MM.1S (cell line): ENCODE measurements around the gene OGG1.

Experiments used
- DNase-seq: peaks from one replicate; pipeline ENCODE4 v3.0.0-alpha.2; 2015
- H2AFZ ChIP-seq: fragments of 300-600 bp; sonication (generic); 2 replicates; pipeline ENCODE4 v1.6.0; 2016; ENCODE audit warnings: antibody characterized with exemption, low read length
- H3F3A ChIP-seq: fragments of 300-600 bp; sonication (generic); 2 replicates; pipeline ENCODE4 v1.6.1; 2016; ENCODE audit warnings: mild to moderate bottlenecking, antibody characterized with exemption, low read length, moderate library complexity, mixed read lengths; ENCODE audit not compliant: insufficient read depth
- H3K27ac ChIP-seq: fragments of 300-600 bp; sonication (generic); 2 replicates; pipeline ENCODE4 v1.5.1; 2016; ENCODE audit warnings: mild to moderate bottlenecking, low read length
- H3K27me3 ChIP-seq: fragments of 300-600 bp; sonication (generic); replicated peaks from 2 replicates; pipeline ENCODE4 v1.6.0; 2016; ENCODE audit warnings: low read length; ENCODE audit not compliant: insufficient read depth
- H3K36me3 ChIP-seq: fragments of 300-600 bp; sonication (generic); replicated peaks from 2 replicates; pipeline ENCODE4 v1.6.1; 2016; ENCODE audit warnings: mild to moderate bottlenecking, low read length, mixed read lengths; ENCODE audit not compliant: insufficient read depth
- H3K4me1 ChIP-seq: fragments of 300-600 bp; sonication (generic); 2 replicates; pipeline ENCODE4 v1.6.1; 2016; ENCODE audit warnings: low read length, mixed read lengths
- H3K4me2 ChIP-seq: fragments of 300-600 bp; sonication (generic); 2 replicates; pipeline ENCODE4 v1.6.0; 2016; ENCODE audit warnings: low read depth, low read length
- H3K4me3 ChIP-seq: fragments of 300-600 bp; sonication (generic); 2 replicates; pipeline ENCODE4 v1.5.1; 2016; ENCODE audit warnings: low read length, mixed read lengths
- H3K79me2 ChIP-seq: fragments of 300-600 bp; sonication (generic); 2 replicates; pipeline ENCODE4 v1.6.1; 2016; ENCODE audit warnings: mixed run types, low read length, mixed read lengths
- H3K9ac ChIP-seq: fragments of 300-600 bp; sonication (generic); 2 replicates; pipeline ENCODE4 v1.6.1; 2016; ENCODE audit warnings: low read length, mixed read lengths
- H3K9me2 ChIP-seq: fragments of 300-600 bp; sonication (generic); replicated peaks from 2 replicates; pipeline ENCODE4 v1.6.1; 2016; ENCODE audit warnings: mild to moderate bottlenecking, low read length, mixed read lengths; ENCODE audit not compliant: insufficient read depth
- H3K9me3 ChIP-seq: fragments of 300-600 bp; sonication (generic); replicated peaks from 2 replicates; pipeline ENCODE4 v1.6.1; 2016; ENCODE audit warnings: mild to moderate bottlenecking, low read length, mixed read lengths; ENCODE audit not compliant: insufficient read depth
- H4K20me1 ChIP-seq: fragments of 300-600 bp; sonication (generic); 2 replicates; pipeline ENCODE4 v1.6.1; 2016; ENCODE audit warnings: mild to moderate bottlenecking, low read length, moderate library complexity, mixed read lengths; ENCODE audit not compliant: insufficient read depth
- EZH2 ChIP-seq: fragments of 300-600 bp; sonication (generic); optimal IDR thresholded peaks from 2 replicates; pipeline ENCODE3; 2017; ENCODE audit warnings: low read depth, mild to moderate bottlenecking, antibody characterized with exemption, low read length, mixed read lengths
- EZH2phosphoT487 ChIP-seq: fragments of 300-600 bp; sonication (generic); IDR thresholded peaks from 2 replicates; pipeline ENCODE4 v1.6.1; 2018; ENCODE audit warnings: antibody characterized with exemption, low read length
- TF ChIP-seq, protein P1 (sequence below): fragments of 300-600 bp; sonication (generic); IDR thresholded peaks from 2 replicates; pipeline ENCODE4 v1.5.1; 2016; ENCODE audit warnings: antibody characterized with exemption, low read length, mixed read lengths

OGG1 gene

GRCh38 chr3:9703240-9703639 lies 46.5 kb upstream of the OGG1 start:
- Histone ChIP-seq H3K79me2 (no peaks in the 10 kb centered on the region), H3K27ac (no peak overlapping the region), H3K27me3 (no peaks in the 10 kb centered on the region), H3K4me1 (no peaks in the 10 kb centered on the region), H3K9ac (no peak overlapping the region), H3K36me3 (no peaks in the 10 kb centered on the region; the same call in 1 of the 2 replicates), H4K20me1 (no peaks in the 10 kb centered on the region), H3K9me2 (no peaks in the 10 kb centered on the region), H3K4me2 (no peak overlapping the region), H3F3A (no peaks in the 10 kb centered on the region), H2AFZ (no peak overlapping the region), H3K9me3 (no peaks in the 10 kb centered on the region), H3K4me3 (no peak overlapping the region)
- DNase-seq, result no peak
- TF ChIP-seq, protein P1, sequence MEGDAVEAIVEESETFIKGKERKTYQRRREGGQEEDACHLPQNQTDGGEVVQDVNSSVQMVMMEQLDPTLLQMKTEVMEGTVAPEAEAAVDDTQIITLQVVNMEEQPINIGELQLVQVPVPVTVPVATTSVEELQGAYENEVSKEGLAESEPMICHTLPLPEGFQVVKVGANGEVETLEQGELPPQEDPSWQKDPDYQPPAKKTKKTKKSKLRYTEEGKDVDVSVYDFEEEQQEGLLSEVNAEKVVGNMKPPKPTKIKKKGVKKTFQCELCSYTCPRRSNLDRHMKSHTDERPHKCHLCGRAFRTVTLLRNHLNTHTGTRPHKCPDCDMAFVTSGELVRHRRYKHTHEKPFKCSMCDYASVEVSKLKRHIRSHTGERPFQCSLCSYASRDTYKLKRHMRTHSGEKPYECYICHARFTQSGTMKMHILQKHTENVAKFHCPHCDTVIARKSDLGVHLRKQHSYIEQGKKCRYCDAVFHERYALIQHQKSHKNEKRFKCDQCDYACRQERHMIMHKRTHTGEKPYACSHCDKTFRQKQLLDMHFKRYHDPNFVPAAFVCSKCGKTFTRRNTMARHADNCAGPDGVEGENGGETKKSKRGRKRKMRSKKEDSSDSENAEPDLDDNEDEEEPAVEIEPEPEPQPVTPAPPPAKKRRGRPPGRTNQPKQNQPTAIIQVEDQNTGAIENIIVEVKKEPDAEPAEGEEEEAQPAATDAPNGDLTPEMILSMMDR, result no peak
- no peak for TF ChIP-seq EZH2
- no peak for TF ChIP-seq EZH2phosphoT487

GRCh38 chr3:9703736-9704346 lies 45.9 kb upstream of the OGG1 start, which contains the start of gene CPNE9:
Gene CPNE9 (plus strand): TSS chr3:9703833. CDS start chr3:9703997, 164 bp downstream.
- no peak within 1 kb of the TSS for H3K4me2 ChIP-seq
- no peak within 1 kb of the TSS for H3K4me3 ChIP-seq
- H3K79me2 ChIP-seq, result no peaks in the 10 kb centered on the region
- H3K9me3 ChIP-seq, result no peaks in the 10 kb centered on the region
- H3K36me3 ChIP-seq, result no peaks in the 10 kb centered on the region; the same call in 1 of the 2 replicates
- H3F3A ChIP-seq, result no peaks in the 10 kb centered on the region
- H3K4me1 ChIP-seq, result no peaks in the 10 kb centered on the region
- DNase-seq, result no peak
- H2AFZ ChIP-seq, result no peak within 1 kb of the TSS
- no peaks in the 10 kb centered on the region for H4K20me1 ChIP-seq
- no peak for TF ChIP-seq EZH2
- no peak for TF ChIP-seq EZH2phosphoT487
- H3K9me2 ChIP-seq, result no peaks in the 10 kb centered on the region
- no peaks in the 10 kb centered on the region for H3K27me3 ChIP-seq
- no peak within 1 kb of the TSS for H3K27ac ChIP-seq
- no peak within 1 kb of the TSS for H3K9ac ChIP-seq

GRCh38 chr3:9704347-9705322 lies 45.1 kb upstream of the OGG1 start:
- TF ChIP-seq, protein P1, result no peak
- no peak for TF ChIP-seq EZH2
- TF ChIP-seq EZH2phosphoT487, result no peak
- Histone ChIP-seq H3K9me3 (no peaks in the 10 kb centered on the region), H3K9ac (no peak overlapping the region), H4K20me1 (no peaks in the 10 kb centered on the region), H3K36me3 (no peaks in the 10 kb centered on the region; the same call in 1 of the 2 replicates), H3K4me2 (no peak overlapping the region), H3K27me3 (no peaks in the 10 kb centered on the region), H3K27ac (no peak overlapping the region), H3K9me2 (no peaks in the 10 kb centered on the region), H3K4me3 (no peak overlapping the region), H3K4me1 (no peaks in the 10 kb centered on the region), H3K79me2 (no peaks in the 10 kb centered on the region), H2AFZ (no peak overlapping the region), H3F3A (no peaks in the 10 kb centered on the region)
- no peak for DNase-seq
